G401 (cell line): ENCODE measurements around the gene COL23A1. TPM values are rescaled to one million over a fixed set of nuclear protein-coding genes. Genes with fewer than 3 reads are reported as not detected.

ENCODE experiments used
- DNase-seq: peaks from one replicate; pipeline ENCODE4 v3.0.0-alpha.2; 2015; ENCODE audit warnings: low spot score
- in situ Hi-C: cut with HindIII; loops from 2 replicates; pipeline ENCODE4 v1.10.0; 2016; ENCODE audit warnings: low sequenced_read_pairs, mixed read lengths
- total RNA-seq: library from RNA; depleted of rRNA; stranded (reverse); fragments of >200 nt; shearing (Covaris generic); gene quantifications from 2 replicates; pipeline ENCODE4 v1.2.3, GENCODE V29; 2014

COL23A1 gene
- total RNA-seq, 1 experiment from 2014 or later = not detected

- in situ Hi-C loops = no loop called here
- DNase-seq = no peak
Measured at GRCh38 chr5:178363501-178364325, 226.5 kb downstream of the COL23A1 start.

- DNase-seq = no peak
- in situ Hi-C loops = no loop called here
Measured at GRCh38 chr5:178361657-178362445, 228.3 kb downstream of the COL23A1 start.

- DNase-seq = no peak
- in situ Hi-C loops = no loop called here
Measured at GRCh38 chr5:178360926-178361235, 229.3 kb downstream of the COL23A1 start.

DNA sequence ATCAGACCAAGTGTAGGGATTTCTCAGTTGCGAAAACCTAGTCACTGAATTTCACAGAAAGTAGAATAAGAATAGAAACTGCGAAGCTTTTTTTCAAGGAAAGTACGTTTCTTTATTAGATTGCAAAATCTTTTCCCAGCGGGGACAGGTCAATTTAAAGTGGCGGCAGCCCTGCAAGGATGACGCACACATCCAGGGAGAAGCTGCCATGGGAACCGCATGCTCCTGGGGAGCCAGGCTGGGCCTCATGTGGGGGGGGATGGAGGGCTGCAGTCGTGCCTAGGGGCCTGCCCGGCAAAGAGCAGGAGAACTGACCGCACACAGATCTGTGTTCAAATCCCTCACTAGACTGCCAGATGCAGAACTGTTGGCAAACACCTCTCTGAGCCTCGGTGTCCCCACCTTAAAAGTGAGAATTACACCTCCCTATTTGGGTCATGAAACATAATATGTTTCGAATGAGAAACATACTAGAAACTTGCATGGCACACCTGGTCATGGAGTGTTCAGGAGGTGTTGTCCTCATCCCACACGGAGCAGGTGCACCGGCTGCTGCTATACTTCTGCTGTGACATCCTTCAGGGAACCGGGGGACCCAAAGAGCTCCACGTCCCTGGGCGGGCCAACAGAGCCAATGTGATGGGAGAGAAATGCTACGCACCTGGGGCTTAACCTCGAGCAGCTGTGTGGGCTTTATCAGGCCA is 229.8 kb downstream of the COL23A1 start:
- DNase-seq = no peak
- in situ Hi-C loops = no loop called here

DNA sequence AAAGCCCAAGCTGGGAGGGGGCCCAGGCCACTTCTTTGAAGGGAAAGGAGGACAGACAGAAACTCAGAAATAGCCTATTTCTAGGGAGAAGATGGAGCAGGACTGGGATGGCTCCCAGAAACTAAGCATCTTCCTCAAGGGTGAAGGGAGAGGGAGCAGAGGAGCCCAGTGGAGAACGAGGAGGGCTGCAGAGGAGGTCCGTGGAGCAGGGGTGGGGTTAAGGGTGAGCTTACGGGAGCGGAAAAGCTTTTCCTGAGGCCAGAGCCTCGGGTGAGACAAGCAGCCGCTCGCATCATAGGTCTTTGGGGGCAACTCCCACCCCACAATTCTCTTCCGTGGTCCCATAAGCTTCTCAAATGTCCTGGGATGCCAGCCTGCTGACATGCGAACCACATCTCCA is 230.5 kb downstream of the COL23A1 start:
- in situ Hi-C loops = no loop called here
- DNase-seq = no peak

- in situ Hi-C loops = no loop called here
- DNase-seq = no peak
Measured at GRCh38 chr5:178357678-178358077, 232.5 kb downstream of the COL23A1 start.

- DNase-seq = no peak
Measured at GRCh38 chr5:178357121-178357521, 233.1 kb downstream of the COL23A1 start.

GRCh38 chr5:178356431-178356872 is 233.7 kb downstream of the COL23A1 start:
- in situ Hi-C loops = no loop called here
- peak; percentile 80 for DNase-seq

More at GRCh38 chr5:178357121-178357521, 233.1 kb downstream of the COL23A1 start:
- in situ Hi-C loops = no loop called here

DNA sequence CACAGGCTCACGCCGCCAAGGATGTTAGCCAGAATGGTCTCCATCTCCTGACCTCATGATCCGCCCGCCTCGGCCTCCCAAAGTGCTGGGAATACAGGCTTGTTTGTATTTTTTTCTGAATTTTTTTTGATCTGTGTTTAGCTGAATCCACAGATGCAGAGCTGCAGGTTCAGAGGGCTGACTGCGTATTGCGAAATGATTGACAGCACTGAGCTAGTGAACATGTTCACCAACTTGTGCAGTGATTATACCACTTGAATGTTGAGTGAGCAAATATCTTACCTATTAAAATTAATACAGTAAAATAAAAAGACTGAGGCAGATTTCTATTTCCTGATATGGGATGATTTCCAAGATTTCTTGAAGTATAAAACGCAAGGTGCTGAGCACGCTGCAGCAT is 234.5 kb downstream of the COL23A1 start:
- in situ Hi-C loops = no loop called here
- no peak for DNase-seq

DNA sequence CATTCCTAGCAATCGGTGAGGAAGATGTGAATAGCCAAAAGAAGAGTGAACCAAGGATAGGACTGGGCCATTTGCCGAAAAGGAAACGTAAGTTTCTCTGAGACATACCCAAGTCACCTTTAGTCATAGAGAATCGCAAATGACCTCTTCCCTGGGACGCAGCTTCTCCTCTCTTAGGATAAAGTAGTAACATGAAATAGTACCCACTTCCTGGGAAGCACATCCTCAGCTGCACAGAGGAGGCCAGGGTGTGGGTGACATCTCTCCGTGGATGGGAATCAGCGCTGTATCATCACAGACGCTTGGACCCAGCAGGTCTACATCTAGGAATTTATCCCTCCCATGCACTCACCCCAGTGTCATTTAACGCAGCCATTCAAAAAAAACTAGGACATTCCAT is 236.7 kb downstream of the COL23A1 start:
- no peak for DNase-seq
- in situ Hi-C loops = no loop called here

DNA sequence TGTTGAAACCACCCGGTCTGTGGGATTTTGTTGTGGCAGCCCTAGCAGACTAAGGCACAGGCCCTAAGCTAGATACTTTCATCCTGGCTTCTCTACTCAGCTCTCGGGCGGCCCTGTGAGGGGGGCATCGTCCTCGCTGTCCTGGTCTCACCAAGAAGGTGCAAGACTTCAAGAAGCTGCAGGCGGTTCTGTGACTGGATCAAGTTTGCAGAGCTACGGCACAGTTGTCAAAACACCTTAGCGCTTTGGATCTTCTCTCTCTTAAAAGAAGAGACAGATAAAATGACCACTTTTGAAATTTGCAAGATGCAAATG is 238.2 kb downstream of the COL23A1 start:
- in situ Hi-C loops = no loop called here
- DNase-seq = no peak

DNA sequence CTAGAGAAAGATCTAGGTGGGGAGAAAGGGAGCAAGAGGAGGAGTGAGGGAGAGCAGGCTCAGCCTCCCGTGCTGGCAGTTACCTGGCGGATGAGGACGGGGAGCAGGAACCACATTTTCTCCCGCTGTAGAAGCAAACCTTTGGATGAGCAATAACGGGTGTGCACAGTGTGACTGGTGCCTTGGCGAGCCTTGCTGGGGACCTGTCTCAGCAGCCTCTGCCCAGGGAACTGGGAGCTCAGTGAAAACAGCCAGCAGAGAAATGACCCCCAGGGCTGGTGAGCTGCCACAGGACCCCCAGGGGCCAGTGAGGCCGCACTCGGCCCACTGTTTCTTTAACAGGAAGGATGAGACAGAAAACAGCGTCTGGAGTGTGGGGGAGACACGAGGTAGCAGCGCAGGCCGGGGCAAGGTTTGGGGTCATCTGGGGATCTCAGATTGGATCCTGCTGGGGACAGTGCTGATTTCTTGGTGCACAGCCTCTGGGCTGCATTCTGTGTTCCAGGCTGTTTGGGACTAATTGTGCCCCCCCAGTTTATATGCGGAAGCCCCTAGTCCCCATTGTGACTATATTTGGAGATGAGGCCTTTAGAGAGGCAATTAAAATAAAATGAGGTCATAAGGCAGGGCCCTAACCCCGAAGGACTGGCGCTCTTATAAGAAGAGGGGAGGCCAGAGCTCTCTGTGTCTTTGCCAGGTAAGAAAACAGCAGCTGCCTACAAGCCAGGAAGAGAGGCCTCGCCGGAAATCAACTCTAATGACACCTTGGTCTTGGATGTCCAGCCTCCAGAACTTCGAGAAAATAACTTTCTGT is 238.8 kb downstream of the COL23A1 start:
- DNase-seq = no peak
- in situ Hi-C loops = no loop called here

GRCh38 chr5:178350361-178351220 is 239.6 kb downstream of the COL23A1 start:
- in situ Hi-C loops = no loop called here

DNA sequence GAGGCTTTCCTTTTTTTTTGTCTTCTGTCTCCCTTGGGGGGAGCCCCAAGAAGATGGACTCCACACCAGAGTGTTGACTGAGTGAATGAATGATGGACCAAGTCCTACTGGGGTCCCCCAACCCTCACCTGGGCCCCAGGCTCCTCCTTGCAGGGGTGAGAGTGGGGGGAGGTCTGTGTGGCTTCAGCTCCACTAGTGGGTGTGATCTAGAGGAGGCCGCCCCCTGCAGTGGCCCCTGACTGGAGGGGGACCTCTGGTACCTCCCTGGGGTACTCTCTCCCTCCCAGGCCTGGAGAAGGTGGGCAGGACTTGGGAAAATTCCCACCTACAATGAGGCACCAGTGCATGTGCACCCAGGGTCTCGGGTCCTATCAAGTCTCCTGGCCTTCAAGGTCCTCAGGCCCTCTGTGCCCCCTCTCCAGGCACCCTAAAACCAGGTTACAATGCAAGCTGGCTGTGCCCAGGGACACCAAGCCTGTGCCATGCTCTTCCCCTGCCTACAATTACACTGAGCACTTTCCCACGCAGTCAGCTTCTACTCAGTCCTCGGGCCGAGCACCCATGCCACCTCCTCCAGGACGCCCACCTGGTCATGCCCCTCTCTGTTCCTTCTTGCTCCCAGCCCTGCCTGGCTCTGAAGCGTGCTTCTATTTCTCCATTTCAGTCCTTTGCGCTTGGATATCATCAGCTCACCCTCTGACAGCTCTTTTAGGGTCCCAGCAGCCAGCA is 240.4 kb downstream of the COL23A1 start:
- in situ Hi-C loops = no loop called here
- no peak for DNase-seq

More at GRCh38 chr5:178350361-178351220, 239.6 kb downstream of the COL23A1 start:
- no peak for DNase-seq

DNA sequence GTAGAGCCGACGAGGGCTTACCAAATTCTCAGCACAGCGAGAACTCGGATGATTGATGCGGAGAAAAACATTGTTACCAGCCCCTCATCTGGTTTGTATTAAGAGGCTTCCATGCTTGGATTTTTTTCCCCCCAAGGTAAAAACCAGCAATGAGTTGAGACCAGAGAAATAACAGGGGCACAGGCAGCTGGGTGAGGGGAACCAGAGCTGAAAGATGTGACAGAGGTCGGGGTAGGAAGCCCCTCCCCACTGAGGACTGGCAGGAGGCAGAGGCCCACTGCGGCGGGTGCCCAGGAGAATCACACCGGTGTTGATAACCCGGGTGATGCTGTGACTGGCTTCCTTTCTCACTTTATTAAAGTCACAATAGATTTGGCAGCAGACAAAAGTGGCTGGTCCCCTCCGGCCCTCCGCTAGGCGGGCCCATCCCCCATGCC is 241.1 kb downstream of the COL23A1 start:
- no peak for DNase-seq
- in situ Hi-C loops = no loop called here

- no peak for DNase-seq
- in situ Hi-C loops = no loop called here
Measured at GRCh38 chr5:178348356-178349074, 241.7 kb downstream of the COL23A1 start.

GRCh38 chr5:178347956-178348355 is 242.2 kb downstream of the COL23A1 start:
- in situ Hi-C loops = no loop called here
- DNase-seq = no peak
